HAP-1 (cell line): ENCODE results near the gene LRRN4CL.
A peak's percentile ranks its signal among the peaks of the same experiment; 100 is the strongest.
"Not testable (repeated sequence)": the region's sequence is repeated elsewhere in the genome, so short reads cannot be mapped to it uniquely, and the experiment has no call there.

Source experiments
- DNase-seq, 2 experiments: peaks; one replicate each; pipeline ENCODE4 v3.0.0-alpha.2; 2016 to 2020; ENCODE audit warnings: low spot score in 2 of 2
- H3K27me3 ChIP-seq: fragments of 250-450 bp; sonication (Bioruptor Pico); 2 replicates; pipeline ENCODE4 v1.5.1; 2020; ENCODE audit warnings: low read depth, mild to moderate bottlenecking, moderate library complexity
- H3K36me3 ChIP-seq: fragments of 250-450 bp; sonication (Bioruptor Pico); replicated peaks from 2 replicates; pipeline ENCODE4 v1.5.1; 2020; ENCODE audit warnings: mild to moderate bottlenecking
- H3K4me1 ChIP-seq: fragments of 250-450 bp; sonication (Bioruptor Pico); 2 replicates; pipeline ENCODE4 v1.5.1; 2020; ENCODE audit warnings: mild to moderate bottlenecking
- H3K4me3 ChIP-seq: fragments of 250-450 bp; sonication (Bioruptor Pico); 2 replicates; pipeline ENCODE4 v1.5.1; 2020; ENCODE audit warnings: mild to moderate bottlenecking, moderate library complexity
- H3K9me3 ChIP-seq: fragments of 250-450 bp; sonication (Bioruptor Pico); 2 replicates; pipeline ENCODE4 v1.5.1; 2020; ENCODE audit warnings: mild to moderate bottlenecking, moderate library complexity
- in situ Hi-C: fragments of 300-500 bp; cut with MboI; formaldehyde crosslinking; loops from 3 replicates; pipeline ENCODE4 v1.14.3; 2020; ENCODE audit warnings: low sequenced_read_pairs, inconsistent platforms, mixed read lengths

LRRN4CL gene

DNA sequence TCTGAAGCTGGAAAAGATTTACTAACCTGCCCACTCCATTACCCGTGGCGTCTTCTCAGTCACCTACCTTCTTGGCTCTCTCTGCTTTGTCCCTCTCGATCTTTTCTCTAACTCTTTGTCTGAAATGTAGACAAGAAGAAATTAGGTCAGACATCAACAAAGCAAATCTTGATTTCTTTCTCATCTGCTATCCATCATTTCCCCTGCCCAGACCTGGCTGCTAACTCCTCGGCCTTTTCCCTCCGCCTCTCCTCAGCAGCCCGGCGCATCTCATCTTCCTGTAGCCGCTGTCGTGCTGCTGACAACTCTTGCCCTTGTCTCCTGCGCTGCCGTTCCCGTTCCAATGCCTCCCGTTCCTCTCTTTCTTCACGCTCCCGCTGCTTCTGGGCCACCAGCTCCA is 11.6 kb downstream of the LRRN4CL start:
- in situ Hi-C loops = no loop called here
- H3K4me1 ChIP-seq = peaks cover 20% of the 10 kb centered on the region
- H3K9me3 ChIP-seq = no peaks in the 10 kb centered on the region
- H3K27me3 ChIP-seq = no peaks in the 10 kb centered on the region
- peaks cover 44% of the 10 kb centered on the region for H3K36me3 ChIP-seq
- peak overlapping the region; percentile 95 for H3K4me3 ChIP-seq
- DNase-seq = no peak

DNA sequence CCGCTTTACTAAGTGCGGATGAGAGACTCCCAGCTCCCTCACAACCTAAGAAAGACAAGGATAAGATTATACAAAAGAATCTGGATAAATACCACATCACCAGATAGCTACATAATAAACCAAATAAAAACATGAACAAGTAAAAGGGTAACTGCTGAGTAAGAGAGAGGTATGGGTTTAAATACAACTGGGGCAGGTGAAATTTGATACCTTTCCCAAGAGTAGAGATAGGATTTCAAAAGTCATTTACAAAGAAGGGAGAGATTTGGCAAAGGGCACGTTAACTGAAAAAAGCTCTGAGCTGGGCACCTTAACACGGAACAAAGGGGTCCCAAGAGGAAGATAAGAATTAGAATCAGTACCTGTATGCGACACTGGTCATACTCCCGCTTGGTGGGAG is 12.2 kb downstream of the LRRN4CL start:
- DNase-seq = no peak
- Histone ChIP-seq H3K27me3 (no peaks in the 10 kb centered on the region), H3K36me3 (peaks cover 46% of the 10 kb centered on the region), H3K4me1 (peaks cover 23% of the 10 kb centered on the region), H3K4me3 (0 out of 2 replicates have a peak overlapping the region, but pooled peaks have one; percentile 95), H3K9me3 (no peaks in the 10 kb centered on the region)
- in situ Hi-C loops = no loop called here

DNA sequence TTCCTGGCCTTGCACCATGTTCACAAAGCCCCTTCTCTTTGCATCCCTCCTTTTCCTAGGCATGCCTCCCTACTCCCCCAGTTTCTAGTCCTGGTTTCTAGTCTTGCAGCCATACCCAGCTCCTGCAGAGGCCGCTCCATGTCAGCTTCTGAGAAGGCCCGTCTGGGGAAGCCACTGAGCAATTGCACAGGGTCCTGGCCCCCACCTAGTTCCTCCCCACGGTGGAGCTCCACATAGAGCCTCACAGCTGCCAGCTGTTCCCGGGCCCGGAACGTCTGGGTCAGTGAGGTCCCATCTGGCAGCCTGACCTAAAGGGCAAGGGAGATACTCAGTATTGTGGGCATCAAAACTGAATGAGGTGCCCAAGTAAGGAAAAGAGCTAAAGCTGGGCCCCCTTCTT is 12.6 kb downstream of the LRRN4CL start:
- no peaks in the 10 kb centered on the region for H3K9me3 ChIP-seq
- in situ Hi-C loops = no loop called here
- peaks cover 23% of the 10 kb centered on the region for H3K4me1 ChIP-seq
- H3K4me3 ChIP-seq = no peak overlapping the region
- peaks cover 46% of the 10 kb centered on the region for H3K36me3 ChIP-seq
- no peak for DNase-seq
- no peaks in the 10 kb centered on the region for H3K27me3 ChIP-seq

DNA sequence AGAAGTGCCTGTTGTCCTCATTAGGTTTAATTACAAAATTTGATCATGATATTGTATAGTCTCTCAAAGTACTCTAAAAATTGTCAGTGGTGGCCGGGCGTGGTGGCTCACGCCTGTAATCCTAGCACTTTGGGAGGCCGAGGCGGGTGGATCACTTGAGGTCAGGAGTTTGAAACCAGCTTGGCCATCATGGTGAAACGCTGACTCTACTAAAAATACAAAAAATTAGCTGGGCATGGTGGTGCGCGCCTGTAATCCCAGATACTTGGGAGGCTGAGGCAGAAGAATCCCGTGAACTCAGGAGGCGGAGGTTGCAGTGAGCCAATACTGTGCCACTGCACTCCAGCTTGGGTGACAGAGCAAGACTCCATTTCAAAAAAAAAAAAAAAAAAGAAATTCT is 13.9 kb downstream of the LRRN4CL start:
- Histone ChIP-seq H3K36me3 (peaks cover 46% of the 10 kb centered on the region), H3K4me1 (peaks cover 23% of the 10 kb centered on the region)
- in situ Hi-C loops, H3K9me3 ChIP-seq, DNase-seq, H3K4me3 ChIP-seq, H3K27me3 ChIP-seq: not testable (repeated sequence)

DNA sequence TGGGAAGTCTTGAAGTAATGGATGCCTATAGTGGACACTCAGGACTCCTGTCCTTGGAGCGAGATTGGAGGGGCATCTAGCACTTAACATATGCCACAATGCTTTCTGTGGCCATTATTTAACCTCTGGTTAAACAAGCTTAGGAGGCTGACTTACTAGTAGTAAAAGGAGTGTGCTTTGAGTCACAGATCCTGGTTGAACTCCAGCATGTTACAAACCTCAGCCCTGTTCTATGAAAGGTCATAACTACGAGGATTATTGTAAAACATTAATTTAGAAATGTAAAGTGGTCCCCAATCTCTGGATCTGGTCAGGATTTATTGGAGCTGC is 16.2 kb downstream of the LRRN4CL start:
- Histone ChIP-seq H3K4me3 (peak overlapping the region; percentile 76), H3K4me1 (peaks cover 26% of the 10 kb centered on the region), H3K27me3 (no peaks in the 10 kb centered on the region), H3K9me3 (no peaks in the 10 kb centered on the region), H3K36me3 (peaks cover 45% of the 10 kb centered on the region)
- in situ Hi-C loops = no loop called here
- no peak for DNase-seq

DNA sequence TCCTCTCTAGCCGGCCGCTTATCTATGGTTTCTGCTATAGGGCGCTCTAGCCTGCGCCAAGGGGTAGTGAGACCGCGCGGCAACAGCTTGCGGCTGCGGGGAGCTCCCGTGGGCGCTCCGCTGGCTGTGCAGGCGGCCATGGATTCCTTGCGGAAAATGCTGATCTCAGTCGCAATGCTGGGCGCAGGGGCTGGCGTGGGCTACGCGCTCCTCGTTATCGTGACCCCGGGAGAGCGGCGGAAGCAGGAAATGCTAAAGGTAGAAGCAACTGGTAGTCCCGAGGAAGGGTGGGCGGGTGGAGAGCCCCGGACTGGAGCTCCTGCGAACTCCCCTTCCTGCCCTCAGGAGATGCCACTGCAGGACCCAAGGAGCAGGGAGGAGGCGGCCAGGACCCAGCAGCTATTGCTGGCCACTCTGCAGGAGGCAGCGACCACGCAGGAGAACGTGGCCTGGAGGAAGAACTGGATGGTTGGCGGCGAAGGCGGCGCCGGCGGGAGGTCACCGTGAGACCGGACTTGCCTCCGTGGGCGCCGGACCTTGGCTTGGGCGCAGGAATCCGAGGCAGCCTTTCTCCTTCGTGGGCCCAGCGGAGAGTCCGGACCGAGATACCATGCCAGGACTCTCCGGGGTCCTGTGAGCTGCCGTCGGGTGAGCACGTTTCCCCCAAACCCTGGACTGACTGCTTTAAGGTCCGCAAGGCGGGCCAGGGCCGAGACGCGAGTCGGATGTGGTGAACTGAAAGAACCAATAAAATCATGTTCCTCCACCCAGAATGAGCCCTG is 17.5 kb downstream of the LRRN4CL start, which contains the start of the genes LBHD1 and UQCC3:
Gene LBHD1, minus strand, starts transcription at position 660 of the 782 bp plus-strand sequence. CDS start 2,236 bp downstream, outside the sequence.
Gene UQCC3, plus strand, starts transcription at position 66 of the 782 bp plus-strand sequence. Its CDS starts 73 bp downstream, at position 139.
- in situ Hi-C loops = no loop called here
- DNase-seq = peak; percentile 81 to 85

DNA sequence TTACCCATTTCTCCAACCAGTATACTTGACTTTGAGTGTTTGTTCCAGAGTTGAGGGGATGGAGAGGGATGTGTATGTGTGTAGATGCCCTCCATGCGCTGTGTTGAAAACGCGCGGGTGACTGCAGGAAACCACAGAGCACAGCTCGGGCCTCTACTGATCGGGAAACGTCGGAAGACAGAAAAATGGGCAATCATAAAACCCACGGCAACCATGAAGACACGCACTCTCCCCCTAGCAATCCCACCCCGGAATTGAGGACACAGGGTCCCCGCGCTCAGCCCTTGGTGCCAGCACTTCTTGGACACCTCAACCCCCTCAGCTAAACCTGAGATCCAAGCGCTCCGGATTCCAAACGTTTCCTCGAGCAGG is 18.1 kb downstream of the LRRN4CL start:
- peak overlapping the region; percentile 76 for H3K4me3 ChIP-seq
- in situ Hi-C loops = no loop called here
- H3K9me3 ChIP-seq = no peaks in the 10 kb centered on the region
- H3K36me3 ChIP-seq = peaks cover 43% of the 10 kb centered on the region
- no peaks in the 10 kb centered on the region for H3K27me3 ChIP-seq
- no peak for DNase-seq
- peaks cover 31% of the 10 kb centered on the region for H3K4me1 ChIP-seq

More for the DNA sequence above, 17.5 kb downstream of the LRRN4CL start, which contains the start of the genes LBHD1 and UQCC3:
- Histone ChIP-seq H3K9me3 (no peaks in the 10 kb centered on the region), H3K4me3 (peak within 1 kb of the TSS; percentile 76), H3K4me1 (peaks cover 25% of the 10 kb centered on the region), H3K27me3 (no peaks in the 10 kb centered on the region), H3K36me3 (peaks cover 43% of the 10 kb centered on the region)

DNA sequence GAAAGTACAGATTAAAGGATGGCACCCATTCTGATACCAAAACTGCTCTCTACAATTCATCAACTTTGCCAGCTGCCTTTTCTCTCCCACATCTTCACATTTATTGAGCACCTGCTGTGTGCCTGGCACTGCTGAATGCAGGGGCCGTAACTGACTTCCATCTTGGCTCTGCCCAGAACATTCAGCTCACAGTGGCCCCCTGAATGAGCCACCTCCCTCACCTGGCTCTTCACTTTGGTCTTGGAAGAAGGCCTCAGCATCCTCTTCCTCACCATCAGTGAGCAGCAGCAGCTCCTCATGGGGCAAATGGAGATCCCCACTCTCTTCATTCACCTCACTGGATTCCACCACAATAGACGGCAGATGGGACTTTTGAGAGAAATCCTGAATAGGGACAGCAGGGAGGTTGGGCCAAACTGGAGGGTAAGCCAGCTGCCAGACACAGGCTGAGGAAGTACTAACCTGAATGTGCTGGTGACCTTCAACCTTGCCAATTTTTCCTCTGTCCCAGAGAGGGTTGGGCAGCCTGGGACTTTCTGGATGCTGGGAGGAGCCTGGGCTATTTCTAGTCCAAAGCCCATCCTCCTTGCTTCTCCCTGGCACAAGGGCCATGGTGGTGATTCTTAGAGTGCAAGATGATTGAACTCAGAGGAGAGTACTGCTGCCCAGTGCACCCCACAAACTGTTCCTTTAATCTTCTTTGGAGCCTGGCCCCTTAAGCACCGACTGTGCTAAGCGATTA is 19.7 kb downstream of the LRRN4CL start:
- in situ Hi-C loops = no loop called here

DNA sequence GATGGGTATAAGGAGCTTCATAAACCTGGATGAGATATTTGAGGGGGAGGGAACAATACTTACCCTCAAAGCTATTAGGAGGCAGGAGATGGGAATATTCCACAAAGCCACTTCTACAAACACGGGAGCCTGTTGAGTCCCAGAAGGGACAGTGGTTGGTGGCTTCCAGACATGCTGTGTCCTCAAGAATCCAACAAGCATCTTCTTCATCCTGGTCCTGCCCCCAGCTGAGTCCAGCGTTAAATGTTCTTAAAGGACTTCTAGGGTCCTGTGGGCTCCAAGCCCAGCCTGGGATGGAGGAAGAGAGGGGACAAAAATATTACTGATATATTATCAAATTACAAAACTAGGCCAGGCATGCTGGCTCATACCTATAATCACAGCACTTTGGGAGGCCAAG is 21.9 kb downstream of the LRRN4CL start:
- Histone ChIP-seq H3K27me3 (no peaks in the 10 kb centered on the region), H3K36me3 (peaks cover 37% of the 10 kb centered on the region), H3K9me3 (no peaks in the 10 kb centered on the region), H3K4me1 (peaks cover 23% of the 10 kb centered on the region), H3K4me3 (peak overlapping the region; percentile 93)
- in situ Hi-C loops = no loop called here
- DNase-seq = no peak

More for the DNA sequence above, 19.7 kb downstream of the LRRN4CL start:
- peak in 1 of 2 experiments; percentile 56 for DNase-seq
- no peaks in the 10 kb centered on the region for H3K27me3 ChIP-seq
- peaks cover 44% of the 10 kb centered on the region for H3K36me3 ChIP-seq
- H3K9me3 ChIP-seq = no peaks in the 10 kb centered on the region
- no peak overlapping the region for H3K4me3 ChIP-seq
- H3K4me1 ChIP-seq = peaks cover 31% of the 10 kb centered on the region

DNA sequence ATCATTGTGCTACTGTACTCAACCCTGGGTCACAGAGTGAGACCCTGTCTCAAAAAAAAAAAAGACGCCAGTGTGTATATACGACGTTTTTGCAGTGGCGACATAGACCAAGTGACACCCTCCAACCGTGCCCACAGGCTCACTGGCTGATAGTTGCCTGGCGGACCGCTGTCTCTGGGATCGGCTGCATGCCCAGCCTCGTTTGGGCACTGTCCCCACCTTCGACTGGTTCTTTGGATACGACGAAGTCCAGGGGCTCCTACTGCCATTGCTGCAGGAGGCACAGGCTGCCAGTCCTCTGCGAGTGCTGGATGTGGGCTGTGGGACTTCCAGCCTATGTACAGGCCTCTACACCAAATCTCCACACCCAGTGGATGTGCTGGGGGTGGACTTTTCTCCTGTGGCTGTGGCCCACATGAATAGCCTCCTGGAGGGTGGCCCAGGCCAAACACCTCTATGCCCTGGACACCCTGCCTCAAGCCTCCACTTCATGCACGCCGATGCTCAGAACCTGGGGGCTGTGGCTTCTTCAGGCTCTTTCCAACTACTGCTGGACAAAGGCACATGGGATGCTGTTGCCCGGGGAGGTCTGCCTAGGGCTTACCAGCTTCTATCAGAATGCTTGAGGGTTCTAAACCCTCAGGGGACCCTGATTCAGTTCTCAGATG is 22.9 kb downstream of the LRRN4CL start:
- DNase-seq = peak in 1 of 2 experiments; percentile 47
- peaks cover 23% of the 10 kb centered on the region for H3K4me1 ChIP-seq
- H3K9me3 ChIP-seq = no peaks in the 10 kb centered on the region
- H3K27me3 ChIP-seq = no peaks in the 10 kb centered on the region
- in situ Hi-C loops = no loop called here
- peak overlapping the region; percentile 93 for H3K4me3 ChIP-seq
- peaks cover 45% of the 10 kb centered on the region for H3K36me3 ChIP-seq

DNA sequence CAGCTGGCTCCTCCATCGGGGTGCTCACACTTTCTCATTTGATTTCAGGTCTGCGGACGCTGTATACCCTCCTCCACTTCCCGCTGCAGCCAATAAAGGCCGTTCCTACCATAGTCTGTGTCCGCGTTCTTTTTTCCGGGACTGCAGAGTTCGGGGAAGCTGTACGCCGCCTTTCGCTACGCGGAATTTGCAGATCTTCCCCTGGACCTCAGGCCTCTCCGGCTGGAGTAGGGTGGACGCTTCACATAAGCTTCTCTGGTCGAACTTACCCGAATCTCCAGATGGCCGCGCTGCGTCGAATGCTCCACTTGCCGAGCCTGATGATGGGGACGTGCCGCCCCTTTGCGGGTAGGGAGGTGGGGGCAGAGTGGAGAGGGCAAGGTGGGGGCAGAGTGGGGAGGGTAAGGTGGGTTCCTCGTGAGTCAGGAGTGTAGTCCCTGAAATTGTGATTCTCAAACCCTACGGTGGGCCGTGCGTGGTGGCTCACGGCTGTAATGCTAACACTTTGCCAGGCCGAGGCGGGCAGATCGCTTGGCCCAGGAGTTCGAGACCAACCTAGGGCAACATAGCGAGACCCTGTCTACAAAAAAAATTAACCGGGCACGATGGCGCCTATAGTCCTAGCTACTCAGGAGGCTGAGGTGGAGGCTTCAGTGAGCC is 23.6 kb downstream of the LRRN4CL start:
- Histone ChIP-seq H3K4me1 (peaks cover 23% of the 10 kb centered on the region), H3K27me3 (no peaks in the 10 kb centered on the region), H3K4me3 (peak overlapping the region; percentile 93), H3K9me3 (no peaks in the 10 kb centered on the region), H3K36me3 (peaks cover 50% of the 10 kb centered on the region)
- in situ Hi-C loops = no loop called here
- peak in 1 of 2 experiments; percentile 63 for DNase-seq

DNA sequence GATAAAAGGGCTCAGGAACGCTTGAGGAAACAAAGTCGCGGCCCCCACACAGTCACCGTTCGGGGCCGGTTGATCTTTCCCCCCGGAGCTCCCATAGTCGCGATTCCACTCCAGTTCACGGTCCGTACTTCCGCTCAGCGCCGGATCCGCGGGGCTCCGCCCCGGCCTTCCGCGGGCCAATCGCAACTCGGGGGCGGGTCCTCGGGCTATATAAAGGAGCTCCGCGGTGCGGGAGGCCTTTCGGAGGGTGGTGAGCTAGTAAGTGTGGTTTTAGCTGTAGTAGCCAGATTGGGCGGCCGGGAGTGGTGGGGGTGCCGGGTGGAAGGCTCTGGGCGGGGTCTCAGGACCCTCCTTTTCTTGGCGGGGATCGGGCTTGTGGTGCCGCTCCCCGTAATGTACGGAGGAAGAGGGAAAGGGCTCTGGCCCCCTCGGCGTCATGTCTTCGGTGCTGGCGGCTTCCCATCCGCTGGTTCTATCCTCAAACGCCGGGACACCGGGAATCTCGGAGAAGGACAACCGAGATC is 24.2 kb downstream of the LRRN4CL start, which contains the start of the genes C11orf98 and CSKMT:
Gene C11orf98, minus strand, starts transcription at position 136 of the 524 bp plus-strand sequence. Its CDS starts 41 bp downstream, at position 95.
Gene CSKMT, plus strand, starts transcription at position 238 of the 524 bp plus-strand sequence. CDS start 568 bp downstream, outside the sequence.
- Histone ChIP-seq H3K27me3 (no peaks in the 10 kb centered on the region), H3K4me3 (peak within 1 kb of the TSS; percentile 93), H3K4me1 (peaks cover 20% of the 10 kb centered on the region), H3K9me3 (no peaks in the 10 kb centered on the region), H3K36me3 (peaks cover 53% of the 10 kb centered on the region)
- in situ Hi-C loops = no loop called here
- DNase-seq = peak; percentile 89 to 96
